Brain pericyte (primary cell): ENCODE measurements around the gene TLE1.
A peak's percentile ranks its signal among the peaks of the same experiment; 100 is the strongest.

Experiments
- DNase-seq: peaks from one replicate; pipeline ENCODE4 v3.0.0-alpha.2; 2012; ENCODE audit warnings: low read depth, low spot score

The TLE1 gene

DNA sequence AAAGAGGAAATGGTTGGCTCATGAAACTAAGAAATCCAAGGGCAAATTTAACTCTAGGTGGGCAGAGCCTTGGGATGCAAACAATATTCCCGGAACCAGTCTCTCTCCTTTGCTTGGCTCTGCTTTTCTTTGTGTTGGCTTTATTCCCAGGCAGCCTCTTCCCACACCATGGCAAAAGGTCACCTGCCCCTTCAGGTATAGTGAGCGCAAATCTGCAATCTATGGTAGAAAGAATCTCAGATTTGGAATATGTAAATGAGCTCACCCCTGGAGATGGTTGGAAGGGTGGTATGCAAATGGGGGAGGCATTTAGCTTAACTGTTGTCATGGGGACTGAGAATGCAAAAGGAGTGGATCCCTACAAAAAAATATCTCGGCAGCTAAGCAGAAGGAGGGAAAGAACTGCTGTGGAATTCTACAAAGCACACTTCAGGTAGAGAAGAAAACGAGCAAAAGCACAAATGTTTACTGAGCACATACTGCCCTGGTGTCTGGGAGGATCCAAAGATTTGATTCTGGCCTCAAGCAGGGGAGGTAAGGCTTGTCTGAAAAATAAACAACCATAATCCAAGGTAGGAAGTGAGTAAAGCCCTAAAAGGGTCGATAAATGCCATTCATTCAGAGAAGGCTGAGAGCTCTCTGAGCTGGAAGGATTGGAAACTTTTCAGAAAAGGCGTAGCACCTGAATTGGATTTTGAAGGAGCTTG lies 139.7 kb downstream of the TLE1 start:
- no peak for DNase-seq

DNA sequence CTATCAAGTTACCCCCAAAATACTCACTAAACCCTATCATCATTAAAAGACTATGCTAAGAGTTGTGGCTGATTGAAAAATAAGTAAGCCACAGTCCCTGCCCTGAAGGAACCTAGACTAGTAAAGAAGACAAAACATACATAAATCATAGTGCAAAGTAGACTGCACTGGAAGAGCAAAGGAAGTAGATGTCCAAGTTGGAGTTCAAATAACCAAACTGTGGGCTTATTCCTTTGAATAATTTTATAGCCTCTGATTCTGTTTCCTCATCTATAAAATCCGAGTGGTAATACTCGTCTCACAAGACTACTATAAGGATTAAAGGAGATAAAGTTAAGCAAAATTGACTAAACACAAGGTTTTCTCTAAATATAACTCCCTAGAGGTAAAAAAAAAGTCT lies 140.4 kb downstream of the TLE1 start:
- DNase-seq, result no peak

DNA sequence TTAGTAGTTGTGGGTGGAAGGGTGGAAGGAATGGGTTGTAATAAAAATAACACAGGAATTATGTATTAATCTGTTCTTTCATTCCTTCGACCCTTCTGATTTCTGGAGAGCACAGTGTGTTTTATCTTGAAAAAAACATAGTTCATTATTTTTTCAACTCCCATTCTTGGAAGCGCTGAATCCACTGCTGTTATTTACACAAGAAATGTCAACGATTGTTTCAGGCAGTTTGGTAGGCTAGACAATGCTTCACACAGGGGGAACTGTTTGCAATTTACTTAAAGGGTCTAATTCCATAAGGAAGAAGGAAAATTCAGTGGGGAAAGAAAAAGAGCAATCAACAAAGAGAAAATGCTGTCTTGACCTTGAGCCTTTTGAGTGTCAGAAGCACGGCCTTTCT lies 142.9 kb downstream of the TLE1 start:
- DNase-seq, result no peak

DNA sequence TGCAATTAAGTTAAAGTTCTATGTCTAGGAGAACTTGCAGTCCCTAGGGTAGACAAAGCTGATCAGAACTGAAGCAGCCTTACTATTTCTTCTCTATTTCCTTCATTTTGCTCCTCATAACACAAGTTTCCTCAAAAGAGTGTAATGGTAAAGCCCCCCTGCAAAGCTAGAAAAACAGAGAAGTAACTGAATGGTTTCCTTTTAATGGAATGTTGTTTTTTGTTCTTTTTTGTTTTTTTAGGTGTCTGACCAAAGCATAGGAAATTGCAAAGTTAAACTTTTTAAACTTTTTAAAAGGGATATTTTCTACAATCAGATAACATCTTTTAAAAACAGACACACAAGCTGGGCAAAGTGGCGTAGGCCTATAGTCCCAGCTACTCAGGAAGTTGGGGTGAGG lies 145.7 kb downstream of the TLE1 start:
- peak; percentile 65 for DNase-seq

DNA sequence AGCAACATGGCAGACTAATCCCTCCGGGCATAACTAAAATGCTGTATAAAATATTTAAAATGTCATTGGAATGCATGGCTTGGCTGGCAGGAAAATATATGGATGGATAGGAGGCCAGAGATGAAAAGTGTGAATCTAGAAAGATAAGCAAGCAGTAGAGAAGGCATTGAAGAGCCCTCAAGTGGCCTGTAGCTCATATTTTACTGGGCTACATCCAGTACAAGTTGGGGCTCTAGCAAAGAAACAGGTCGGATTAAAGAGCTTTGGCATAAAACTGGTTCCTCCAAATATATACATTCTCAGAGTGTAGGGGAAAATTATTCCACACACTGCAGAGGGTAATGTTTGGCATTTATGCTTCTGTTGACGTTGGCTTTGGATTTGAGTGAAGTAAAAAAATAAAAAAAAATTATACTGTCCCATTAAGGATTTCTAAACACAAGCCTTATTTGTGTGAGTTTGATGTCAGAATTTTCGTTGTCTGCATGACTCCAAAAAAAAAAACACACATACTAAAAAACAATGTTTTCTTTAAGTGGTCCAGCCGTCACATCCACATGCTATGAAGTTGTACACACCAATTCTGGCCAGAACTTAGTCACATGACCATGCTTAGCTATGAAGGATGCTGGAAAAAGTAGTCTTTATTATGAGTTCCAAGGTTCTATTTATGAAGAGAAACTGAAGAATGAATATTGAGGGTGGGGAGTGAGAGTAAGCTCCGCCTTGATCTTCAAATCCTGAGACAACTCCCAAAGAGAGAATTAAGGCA lies 147.0 kb downstream of the TLE1 start:
- DNase-seq, result peak; percentile 69

DNA sequence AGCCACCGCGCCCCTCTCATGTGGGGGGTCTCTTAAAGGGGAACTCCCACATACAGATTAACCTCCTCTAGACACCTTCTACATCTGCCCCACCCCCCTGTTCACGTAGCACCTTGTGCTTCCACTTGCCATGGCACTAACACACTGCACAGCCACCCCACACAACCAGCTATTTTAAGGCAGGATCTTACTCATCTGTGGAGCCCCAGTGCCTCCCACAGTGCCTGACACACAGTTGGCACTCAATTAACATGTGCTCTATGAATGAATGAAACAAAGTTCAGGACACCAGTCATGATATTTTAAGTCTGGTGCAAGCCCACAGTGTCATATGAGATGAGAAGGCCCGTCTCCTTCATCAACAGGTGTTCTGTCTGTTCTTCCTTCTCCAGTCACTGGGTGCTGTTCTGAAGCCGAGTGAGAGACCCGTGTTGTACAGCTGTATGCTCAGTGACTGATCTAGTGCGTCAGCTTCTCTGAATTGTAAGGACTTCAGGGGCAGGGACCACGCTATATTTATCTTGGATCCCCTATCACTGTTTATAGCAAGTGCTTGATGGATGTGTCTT lies 149.1 kb downstream of the TLE1 start:
- DNase-seq, result no peak

DNA sequence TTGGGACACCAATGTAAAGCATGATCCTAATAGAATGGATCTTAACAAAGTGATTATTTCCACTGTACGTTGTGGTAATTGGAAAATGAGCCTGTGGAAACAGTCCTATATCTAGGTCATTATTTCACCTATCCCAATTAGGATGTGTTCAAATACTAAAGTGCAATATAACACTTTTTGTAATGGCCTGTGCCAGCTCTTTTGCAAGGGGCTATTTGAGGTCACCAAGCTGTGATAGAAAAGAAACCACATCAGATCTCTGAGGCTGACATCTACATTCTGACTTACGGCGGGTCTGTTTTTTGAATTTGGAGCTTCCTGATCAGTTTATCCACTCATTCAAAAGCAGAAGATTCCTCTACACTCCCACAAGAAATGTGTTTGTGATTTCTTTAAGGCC lies 150.0 kb downstream of the TLE1 start:
- no peak for DNase-seq

DNA sequence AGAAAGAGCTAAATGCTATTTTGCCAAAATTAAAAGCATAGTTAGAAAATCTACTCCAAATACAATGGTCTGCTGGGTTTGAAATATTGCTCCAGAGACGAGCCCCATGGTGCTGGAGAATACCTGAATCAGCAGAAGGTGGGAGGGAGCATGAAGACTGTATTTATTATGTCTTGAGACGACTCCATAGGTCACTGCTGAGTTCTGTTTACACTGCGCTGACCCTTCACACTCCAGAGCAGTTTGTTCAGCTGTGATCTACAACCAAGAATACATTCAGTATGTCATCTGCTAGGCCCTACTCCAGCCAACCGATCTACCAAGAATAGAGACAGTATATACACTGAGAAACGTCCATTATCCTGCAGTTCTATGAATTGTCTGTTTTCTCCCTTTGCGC lies 150.5 kb downstream of the TLE1 start:
- DNase-seq, result peak; percentile 91

DNA sequence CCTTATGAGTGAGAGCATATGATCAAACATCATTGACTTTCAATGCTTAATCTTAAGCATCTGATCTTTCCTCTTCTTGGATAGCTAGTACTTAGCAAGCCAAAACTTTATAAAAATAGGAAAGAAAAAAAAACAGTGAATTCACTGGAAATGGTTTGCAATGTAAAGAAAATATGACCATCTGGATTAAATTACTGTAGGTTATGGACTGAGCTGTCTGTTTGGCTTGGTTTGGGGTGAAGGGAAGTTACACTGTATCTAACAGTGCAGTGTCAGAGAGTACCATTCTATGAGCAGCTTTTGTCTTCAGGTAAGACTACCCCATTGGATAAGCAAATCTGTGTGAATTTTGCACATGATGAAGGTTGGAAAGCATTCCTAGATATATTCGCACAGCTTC lies 151.4 kb downstream of the TLE1 start:
- DNase-seq, result no peak

DNA sequence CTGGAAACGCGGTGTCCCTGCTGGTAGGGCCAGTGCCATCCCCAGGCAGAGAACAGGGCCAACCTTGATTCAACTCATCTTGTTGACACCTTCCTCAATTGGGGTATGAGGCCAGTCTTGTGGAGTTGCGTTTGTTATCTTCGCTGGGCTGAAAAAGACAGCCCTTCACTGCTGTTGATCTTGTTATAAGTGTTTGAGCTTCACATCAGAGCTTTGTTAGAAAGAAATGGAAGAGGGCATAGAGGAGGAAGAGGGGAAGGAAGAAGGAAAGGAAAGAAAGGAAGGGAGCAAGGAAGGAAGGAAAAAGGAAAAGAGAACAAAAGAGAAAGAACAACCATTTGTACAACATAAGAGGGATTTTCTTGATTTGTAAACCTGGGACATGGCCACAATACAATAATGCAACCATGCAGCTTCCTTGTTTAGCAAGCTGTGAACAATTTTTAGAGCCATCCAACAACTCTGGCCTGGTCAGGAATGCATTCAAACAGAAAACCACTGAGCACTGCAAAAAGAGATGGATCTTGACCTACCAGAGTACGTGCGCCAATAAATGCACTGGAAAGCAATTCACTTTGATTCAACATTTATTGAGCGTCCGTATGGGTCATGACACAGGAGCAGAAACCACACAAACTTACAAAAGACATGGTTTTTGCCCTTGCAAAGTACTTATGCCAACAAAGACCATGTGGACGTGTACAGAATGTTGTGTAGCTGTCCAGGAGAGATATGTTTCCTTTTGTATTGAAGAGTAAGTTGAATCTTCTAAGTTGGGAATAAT lies 152.9 kb downstream of the TLE1 start:
- no peak for DNase-seq

DNA sequence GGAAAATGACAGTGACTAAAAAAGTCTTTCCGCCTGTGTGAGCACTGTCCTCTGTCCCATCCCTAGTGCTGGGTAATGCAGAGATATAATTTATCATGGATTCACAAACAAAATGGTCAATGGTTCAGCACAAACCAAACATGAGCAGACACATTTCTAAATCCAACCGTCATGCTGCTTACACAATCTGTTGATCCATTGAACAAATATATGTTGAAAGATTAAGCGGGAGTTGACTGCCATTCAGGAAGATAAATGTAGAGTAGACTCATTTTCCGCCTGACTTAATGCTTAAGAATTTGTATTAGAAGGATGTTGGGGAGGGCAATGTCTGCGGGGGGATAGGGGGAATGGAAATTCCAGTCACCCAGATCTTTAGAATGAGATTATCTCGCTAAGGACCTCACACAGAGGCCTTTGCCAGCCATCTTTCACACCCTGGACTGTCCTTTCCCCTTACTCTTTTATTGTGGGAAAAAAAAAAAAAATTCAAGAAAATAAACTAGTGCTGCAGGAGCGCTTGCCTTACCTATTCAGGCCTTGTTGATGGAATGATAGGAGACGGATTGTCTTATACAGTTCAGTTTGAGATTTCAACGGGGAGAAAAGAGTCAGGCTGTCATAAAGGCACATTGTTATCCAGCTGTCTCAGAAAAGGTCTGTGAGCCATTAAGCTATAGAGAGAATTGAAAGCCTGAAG lies 153.7 kb downstream of the TLE1 start:
- no peak for DNase-seq

DNA sequence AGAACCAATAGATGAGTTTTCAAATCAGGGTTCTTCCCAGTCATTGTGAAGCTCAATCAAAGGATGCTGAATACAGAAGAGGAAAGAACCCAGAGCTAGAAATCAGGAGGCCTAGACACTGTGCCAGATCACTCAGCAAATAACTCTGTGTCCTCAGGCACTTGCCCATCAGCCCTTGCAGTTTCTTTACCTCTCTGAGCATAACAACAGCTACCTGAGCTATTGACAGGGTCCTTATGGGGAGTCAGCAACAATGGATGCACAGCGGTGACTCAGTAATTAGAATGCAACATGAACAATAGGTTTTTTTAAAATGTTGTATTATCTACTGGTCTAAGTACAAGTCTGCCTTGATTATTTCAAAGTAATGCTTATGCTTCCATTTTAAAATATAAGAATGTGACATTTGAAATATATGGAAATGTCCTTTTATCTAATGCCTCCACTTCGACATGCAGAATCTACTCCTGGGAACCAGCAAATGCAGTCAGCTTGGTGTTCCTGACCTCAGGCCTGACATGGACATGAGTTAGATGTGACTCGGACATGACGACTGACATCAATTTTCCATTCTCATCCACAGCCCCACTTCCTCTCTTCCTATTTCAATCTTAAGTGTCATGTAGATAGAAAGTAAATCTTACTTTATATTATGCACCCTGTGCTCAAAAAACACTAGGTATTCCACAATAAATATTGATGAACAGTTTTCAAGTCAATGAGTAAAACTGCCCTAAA lies 155.0 kb downstream of the TLE1 start:
- DNase-seq, result no peak
